HepG2 (cell line): ENCODE measurements around the gene S100A11. TPM values are rescaled to one million over a fixed set of nuclear protein-coding genes. Genes with fewer than 3 reads are reported as not detected.

Experiments used
- NR2C2 ChIP-seq: sonication (generic); formaldehyde crosslinking; IDR thresholded peaks from 2 replicates; pipeline ENCODE4 v1.4.0; 2020; ENCODE audit warnings: missing genetic modification reagents, mild to moderate bottlenecking, moderate library complexity, borderline replicate concordance
- ZFP36 ChIP-seq: fragments of 150-350 bp; IDR thresholded peaks from 2 replicates; pipeline ENCODE4 v1.6.1; 2018; ENCODE audit warnings: borderline replicate concordance, low read length, low read depth; ENCODE audit not compliant: partially characterized antibody
- polyA plus RNA-seq, 8 experiments: library from polyadenylated mRNA; depleted of rRNA in 3 of 8; stranded (reverse) in 7 of 8; unstranded in 1 of 8; fragments of >200 nt; fragmentation: Illumina TruSeq in 4 of 8; extraction: Trizol in 4 of 8; gene quantifications; 2 replicates each; pipeline versions ENCODE4 v1.2.1 to v1.2.3, GENCODE V29; 2011 to 2016; ENCODE audit warnings: low read depth in 4 of 8, missing spikeins in 1 of 8, mixed read lengths in 1 of 8; ENCODE audit not compliant: insufficient read depth in 1 of 8
- total RNA-seq, 5 experiments: library from RNA; depleted of rRNA; stranded (reverse); fragments of >200 nt; fragmentation: Illumina TruSeq; extraction: Trizol; gene quantifications; 2 replicates each; pipeline ENCODE4 v1.2.3, GENCODE V29; 2016; ENCODE audit warnings: low read depth in 1 of 5
- TF ChIP-seq, protein P1 (sequence below), 2 experiments: fragments of 450-650 bp in 1 of 2; sonication (generic) in 1 of 2; formaldehyde crosslinking in 1 of 2; IDR thresholded peaks; 2 replicates each; pipeline versions ENCODE4 v1.6.1 to v1.8.0; 2016 to 2022; ENCODE audit warnings: antibody characterized with exemption in 1 of 2, mild to moderate bottlenecking in 1 of 2, missing genetic modification reagents in 1 of 2
- TF ChIP-seq, protein P2 (sequence below): sonication (generic); formaldehyde crosslinking; IDR thresholded peaks from 2 replicates; pipeline ENCODE4 v1.4.0; 2020; ENCODE audit warnings: missing genetic modification reagents, borderline replicate concordance

Gene S100A11
- total and polyA plus RNA-seq, 2 of the 13 experiments (the other 11 are each of a cell fraction or from before 2014, with no cell fraction given), result 6.6 to 34.4 TPM

GRCh38 chr1:151995774-151996173 is 41.0 kb downstream of the S100A11 start (continued):
- TF ChIP-seq, protein P1, sequence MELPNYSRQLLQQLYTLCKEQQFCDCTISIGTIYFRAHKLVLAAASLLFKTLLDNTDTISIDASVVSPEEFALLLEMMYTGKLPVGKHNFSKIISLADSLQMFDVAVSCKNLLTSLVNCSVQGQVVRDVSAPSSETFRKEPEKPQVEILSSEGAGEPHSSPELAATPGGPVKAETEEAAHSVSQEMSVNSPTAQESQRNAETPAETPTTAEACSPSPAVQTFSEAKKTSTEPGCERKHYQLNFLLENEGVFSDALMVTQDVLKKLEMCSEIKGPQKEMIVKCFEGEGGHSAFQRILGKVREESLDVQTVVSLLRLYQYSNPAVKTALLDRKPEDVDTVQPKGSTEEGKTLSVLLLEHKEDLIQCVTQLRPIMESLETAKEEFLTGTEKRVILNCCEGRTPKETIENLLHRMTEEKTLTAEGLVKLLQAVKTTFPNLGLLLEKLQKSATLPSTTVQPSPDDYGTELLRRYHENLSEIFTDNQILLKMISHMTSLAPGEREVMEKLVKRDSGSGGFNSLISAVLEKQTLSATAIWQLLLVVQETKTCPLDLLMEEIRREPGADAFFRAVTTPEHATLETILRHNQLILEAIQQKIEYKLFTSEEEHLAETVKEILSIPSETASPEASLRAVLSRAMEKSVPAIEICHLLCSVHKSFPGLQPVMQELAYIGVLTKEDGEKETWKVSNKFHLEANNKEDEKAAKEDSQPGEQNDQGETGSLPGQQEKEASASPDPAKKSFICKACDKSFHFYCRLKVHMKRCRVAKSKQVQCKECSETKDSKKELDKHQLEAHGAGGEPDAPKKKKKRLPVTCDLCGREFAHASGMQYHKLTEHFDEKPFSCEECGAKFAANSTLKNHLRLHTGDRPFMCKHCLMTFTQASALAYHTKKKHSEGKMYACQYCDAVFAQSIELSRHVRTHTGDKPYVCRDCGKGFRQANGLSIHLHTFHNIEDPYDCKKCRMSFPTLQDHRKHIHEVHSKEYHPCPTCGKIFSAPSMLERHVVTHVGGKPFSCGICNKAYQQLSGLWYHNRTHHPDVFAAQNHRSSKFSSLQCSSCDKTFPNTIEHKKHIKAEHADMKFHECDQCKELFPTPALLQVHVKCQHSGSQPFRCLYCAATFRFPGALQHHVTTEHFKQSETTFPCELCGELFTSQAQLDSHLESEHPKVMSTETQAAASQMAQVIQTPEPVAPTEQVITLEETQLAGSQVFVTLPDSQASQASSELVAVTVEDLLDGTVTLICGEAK (IDR thresholded peaks at IDR 0.05), result no peak
- TF ChIP-seq, protein P1 (CRISPR knock-in tag; IDR thresholded peaks at IDR 0.05), result no peak
- TF ChIP-seq ZFP36, result no peak
- TF ChIP-seq, protein P2, sequence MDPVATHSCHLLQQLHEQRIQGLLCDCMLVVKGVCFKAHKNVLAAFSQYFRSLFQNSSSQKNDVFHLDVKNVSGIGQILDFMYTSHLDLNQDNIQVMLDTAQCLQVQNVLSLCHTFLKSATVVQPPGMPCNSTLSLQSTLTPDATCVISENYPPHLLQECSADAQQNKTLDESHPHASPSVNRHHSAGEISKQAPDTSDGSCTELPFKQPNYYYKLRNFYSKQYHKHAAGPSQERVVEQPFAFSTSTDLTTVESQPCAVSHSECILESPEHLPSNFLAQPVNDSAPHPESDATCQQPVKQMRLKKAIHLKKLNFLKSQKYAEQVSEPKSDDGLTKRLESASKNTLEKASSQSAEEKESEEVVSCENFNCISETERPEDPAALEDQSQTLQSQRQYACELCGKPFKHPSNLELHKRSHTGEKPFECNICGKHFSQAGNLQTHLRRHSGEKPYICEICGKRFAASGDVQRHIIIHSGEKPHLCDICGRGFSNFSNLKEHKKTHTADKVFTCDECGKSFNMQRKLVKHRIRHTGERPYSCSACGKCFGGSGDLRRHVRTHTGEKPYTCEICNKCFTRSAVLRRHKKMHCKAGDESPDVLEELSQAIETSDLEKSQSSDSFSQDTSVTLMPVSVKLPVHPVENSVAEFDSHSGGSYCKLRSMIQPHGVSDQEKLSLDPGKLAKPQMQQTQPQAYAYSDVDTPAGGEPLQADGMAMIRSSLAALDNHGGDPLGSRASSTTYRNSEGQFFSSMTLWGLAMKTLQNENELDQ, result no peak
- TF ChIP-seq NR2C2 (CRISPR knock-in tag), result no peak
